CD4-positive, alpha-beta T cell (primary cell): ENCODE measurements around the gene PNMT. TPM values are rescaled to one million over a fixed set of nuclear protein-coding genes. Genes with fewer than 3 reads are reported as not detected.

Experiments
- ATAC-seq: fragments of 200-7000 bp; cut with Tn5 transposase; one replicate; pipeline ENCODE4 v1.10.0; 2022; ENCODE audit warnings: mild to moderate bottlenecking; ENCODE audit not compliant: poor library complexity
- CTCF ChIA-PET: fragments of 350-600 bp; sonication (Branson Sonifier 250); formaldehyde crosslinking; loops from one replicate; lab custom pipeline; 2021; ENCODE audit warnings: antibody characterized with exemption, inconsistent platforms; lab: Charles Lee
- POLR2A ChIA-PET: fragments of 350-600 bp; sonication (Branson Sonifier 250); formaldehyde crosslinking; loops from one replicate; lab custom pipeline; 2021; ENCODE audit warnings: antibody characterized with exemption, inconsistent platforms; lab: Charles Lee
- DNase-seq, 14 experiments: peaks; one replicate each; pipeline ENCODE4 v3.0.0-alpha.2; 2013 to 2020; ENCODE audit warnings: mixed read lengths in 2 of 14
- H3K27ac ChIP-seq, 2 donors: one replicate each; pipeline versions ENCODE4 v1.5.1 to v1.7.0; 2013; ENCODE audit warnings: low read length in 2 of 2, low read depth in 1 of 2, mild to moderate bottlenecking in 1 of 2
- H3K27me3 ChIP-seq, 2 experiments: 1 replicate in 1 of 2; 2 replicates in 1 of 2; pipeline versions ENCODE4 v1.6.1 to v1.7.0; 2013; ENCODE audit warnings: low read length in 2 of 2, control low read depth in 1 of 2, mild to moderate bottlenecking in 1 of 2, moderate library complexity in 1 of 2; ENCODE audit not compliant: insufficient read depth in 2 of 2, control insufficient read depth in 1 of 2
- H3K36me3 ChIP-seq: one replicate; pipeline ENCODE4 v1.6.1; 2013; ENCODE audit warnings: low read length, control low read depth; ENCODE audit not compliant: insufficient read depth
- H3K4me1 ChIP-seq: one replicate; pipeline ENCODE4 v1.6.1; 2013; ENCODE audit warnings: low read length, control low read depth; ENCODE audit not compliant: insufficient read depth
- H3K4me3 ChIP-seq: one replicate; pipeline ENCODE4 v1.5.1; 2013; ENCODE audit warnings: mild to moderate bottlenecking, low read length, moderate library complexity
- H3K9me3 ChIP-seq, 2 experiments: 1 replicate in 1 of 2; 2 replicates in 1 of 2; pipeline versions ENCODE4 v1.6.1 to v1.7.0; 2013; ENCODE audit warnings: low read length in 2 of 2, mild to moderate bottlenecking in 2 of 2, control low read depth in 1 of 2, moderate library complexity in 1 of 2; ENCODE audit not compliant: control insufficient read depth in 1 of 2, insufficient read depth in 1 of 2
- H3K27ac Mint-ChIP-seq: one replicate; pipeline ENCODE4 v1.8.0; 2020; ENCODE audit warnings: mixed read lengths
- H3K27me3 Mint-ChIP-seq: one replicate; pipeline ENCODE4 v1.8.0; 2021; ENCODE audit warnings: mixed read lengths
- H3K36me3 Mint-ChIP-seq: one replicate; pipeline ENCODE4 v1.8.0; 2021; ENCODE audit warnings: low read depth, mixed read lengths
- H3K4me1 Mint-ChIP-seq: one replicate; pipeline ENCODE4 v1.8.0; 2021; ENCODE audit warnings: low read depth, mixed read lengths
- H3K4me3 Mint-ChIP-seq: one replicate; pipeline ENCODE4 v1.8.0; 2020; ENCODE audit warnings: mild to moderate bottlenecking, mixed read lengths
- H3K9me3 Mint-ChIP-seq: one replicate; pipeline ENCODE4 v1.8.0; 2020; ENCODE audit warnings: mixed read lengths
- intact Hi-C, 2 experiments: fragments of 100-400 bp; cut with DNase I in 1 of 2; cut with micrococcal nuclease in 1 of 2; formaldehyde crosslinking; loops; one replicate each; pipeline versions ENCODE4 v1.15.1 to v1.9.0; 2023 to 2025; cut with DNase I, micrococcal nuclease
- total RNA-seq, 174 experiments: library from RNA in 2 of 174; stranded (reverse) in 2 of 174; gene quantifications; one replicate each; pipeline ENCODE4 v1.2.3 and lab custom pipeline; 2021 to 2026
- TF ChIP-seq, protein P1 (sequence below): fragments of 200-600 bp; IDR thresholded peaks from one replicate; pipeline ENCODE4 v1.8.0; 2022; ENCODE audit warnings: antibody characterized with exemption, mild to moderate bottlenecking

Gene PNMT
- total RNA-seq, 2 experiments from 2014 or later = 0.47 TPM; not detected in 1

DNA sequence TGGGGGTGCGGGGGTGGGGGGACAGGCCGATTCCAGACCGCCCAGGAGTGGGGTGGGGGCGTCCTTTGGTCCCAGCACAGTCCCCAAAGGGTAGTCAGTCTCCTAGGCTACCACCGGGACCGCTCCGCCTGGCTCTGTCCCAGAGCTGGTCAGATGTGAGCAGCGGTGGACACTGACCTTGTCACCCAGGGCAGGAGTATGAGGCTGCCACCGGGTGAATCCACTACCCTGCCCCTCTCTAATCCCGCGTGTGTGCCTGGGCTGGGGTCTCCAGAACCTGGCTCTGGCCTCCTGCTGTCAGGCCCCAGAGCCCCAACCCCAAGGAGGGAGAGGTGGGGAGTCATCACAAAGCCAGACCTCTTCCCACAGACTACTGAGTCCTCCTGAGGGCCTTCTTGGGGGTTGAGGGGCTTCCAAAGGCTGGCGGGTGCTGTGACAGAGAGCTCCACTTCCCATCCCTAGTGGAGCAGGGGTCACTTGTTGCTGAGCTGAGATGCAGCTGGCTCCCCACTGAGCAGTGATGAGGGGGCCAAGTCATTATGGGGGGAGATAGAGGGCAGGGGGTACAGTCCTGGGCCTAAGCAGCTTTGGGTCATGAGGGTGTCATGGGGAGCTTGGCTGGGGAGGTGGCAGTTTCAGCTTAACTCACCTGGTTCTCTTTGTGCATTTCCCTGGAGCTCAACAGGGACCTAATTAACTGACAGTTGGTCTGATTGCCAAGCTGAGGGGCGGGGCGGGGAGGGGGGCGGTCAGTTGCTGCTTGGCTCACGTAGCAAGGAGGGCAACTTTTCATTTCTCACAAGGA, 40.3 kb upstream of the PNMT start:
- H3K9me3 Mint-ChIP-seq = no peaks in the 10 kb centered on the region
- ChIA-PET POLR2A (interaction anchor here (1.1 kb wide), 1 partner anchor 9 kb away, joined by 5 read pairs; the partner anchor contains the start of gene STARD3), CTCF (interaction anchor here (0.7 kb wide), 1 partner anchor 26 kb away, joined by 3 read pairs; no protein-coding TSS in a partner anchor)
- DNase-seq (no peak), ATAC-seq (no peak)
- Histone ChIP-seq H3K27me3 (peaks cover 30 to 40% of the 10 kb centered on the region in 2 experiments), H3K4me3 (no peak overlapping the region), H3K9me3 (peaks cover 0 to 7% of the 10 kb centered on the region in 2 experiments), H3K27ac (no peak overlapping the region), H3K36me3 (no peaks in the 10 kb centered on the region), H3K4me1 (peaks cover 30% of the 10 kb centered on the region)
- peaks cover 53% of the 10 kb centered on the region for H3K27me3 Mint-ChIP-seq
- no peaks in the 10 kb centered on the region for H3K36me3 Mint-ChIP-seq
- no peak overlapping the region for H3K27ac Mint-ChIP-seq
- no peak overlapping the region for H3K4me3 Mint-ChIP-seq
- TF ChIP-seq, protein P1, sequence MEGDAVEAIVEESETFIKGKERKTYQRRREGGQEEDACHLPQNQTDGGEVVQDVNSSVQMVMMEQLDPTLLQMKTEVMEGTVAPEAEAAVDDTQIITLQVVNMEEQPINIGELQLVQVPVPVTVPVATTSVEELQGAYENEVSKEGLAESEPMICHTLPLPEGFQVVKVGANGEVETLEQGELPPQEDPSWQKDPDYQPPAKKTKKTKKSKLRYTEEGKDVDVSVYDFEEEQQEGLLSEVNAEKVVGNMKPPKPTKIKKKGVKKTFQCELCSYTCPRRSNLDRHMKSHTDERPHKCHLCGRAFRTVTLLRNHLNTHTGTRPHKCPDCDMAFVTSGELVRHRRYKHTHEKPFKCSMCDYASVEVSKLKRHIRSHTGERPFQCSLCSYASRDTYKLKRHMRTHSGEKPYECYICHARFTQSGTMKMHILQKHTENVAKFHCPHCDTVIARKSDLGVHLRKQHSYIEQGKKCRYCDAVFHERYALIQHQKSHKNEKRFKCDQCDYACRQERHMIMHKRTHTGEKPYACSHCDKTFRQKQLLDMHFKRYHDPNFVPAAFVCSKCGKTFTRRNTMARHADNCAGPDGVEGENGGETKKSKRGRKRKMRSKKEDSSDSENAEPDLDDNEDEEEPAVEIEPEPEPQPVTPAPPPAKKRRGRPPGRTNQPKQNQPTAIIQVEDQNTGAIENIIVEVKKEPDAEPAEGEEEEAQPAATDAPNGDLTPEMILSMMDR = no peak
- intact Hi-C loops = loop anchor here in 1 of 2 experiments (10.0 kb wide), 1 partner anchor 237 kb away; the partner anchor contains the start of genes IKZF3 and ZPBP2
- H3K4me1 Mint-ChIP-seq = peaks cover 28% of the 10 kb centered on the region

DNA sequence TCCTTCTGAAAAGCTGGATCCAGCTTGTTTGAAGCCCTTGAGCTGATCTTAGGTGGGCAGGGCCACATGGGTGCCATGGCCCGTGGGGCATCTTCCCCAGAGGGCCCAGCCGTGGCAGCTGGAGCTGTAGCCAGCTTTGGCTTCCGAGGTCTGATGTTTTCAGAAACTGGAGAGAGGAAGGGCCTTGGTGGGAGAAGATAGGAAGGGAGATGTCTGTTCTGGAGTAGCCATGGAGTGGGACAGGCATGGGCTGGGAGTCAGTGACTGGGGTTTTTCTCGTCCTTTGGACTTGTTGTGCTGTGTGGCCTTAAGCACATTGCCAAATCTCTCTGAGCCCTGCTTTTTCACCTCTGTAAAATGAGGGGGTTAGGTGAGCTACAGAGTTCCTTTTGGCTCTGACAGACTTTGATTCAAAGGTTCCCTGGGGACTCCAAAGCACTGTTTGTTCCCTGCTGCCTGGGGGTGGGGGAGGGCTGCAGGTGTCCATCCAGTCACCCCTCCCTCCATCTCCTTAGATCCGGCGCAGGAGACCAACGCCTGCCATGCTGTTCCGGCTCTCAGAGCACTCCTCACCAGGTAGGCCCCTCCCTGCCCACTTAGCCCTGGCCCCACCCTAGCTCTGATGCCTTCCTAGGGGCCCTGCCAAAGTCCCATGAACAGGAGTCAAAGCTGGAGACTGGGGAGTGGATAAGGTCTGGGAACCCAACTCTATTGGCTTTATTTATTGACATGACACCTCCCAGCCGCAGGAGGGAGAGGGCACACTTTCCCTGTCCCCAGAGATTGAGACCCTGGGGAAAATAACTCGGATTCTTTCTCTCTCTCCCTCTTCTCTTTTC, 39.4 kb upstream of the PNMT start:
- Mint-ChIP-seq H3K27ac (no peak overlapping the region), H3K9me3 (no peaks in the 10 kb centered on the region), H3K27me3 (peaks cover 47% of the 10 kb centered on the region), H3K36me3 (no peaks in the 10 kb centered on the region), H3K4me3 (no peak overlapping the region), H3K4me1 (peaks cover 20% of the 10 kb centered on the region)
- TF ChIP-seq, protein P1 = no peak
- ATAC-seq (no peak), DNase-seq (no peak)
- Histone ChIP-seq H3K9me3 (peaks cover 0 to 7% of the 10 kb centered on the region in 2 experiments), H3K27me3 (peaks cover 30 to 42% of the 10 kb centered on the region in 2 experiments), H3K27ac (no peak overlapping the region), H3K4me3 (no peak overlapping the region), H3K4me1 (peaks cover 21% of the 10 kb centered on the region), H3K36me3 (no peaks in the 10 kb centered on the region)
- ChIA-PET CTCF (interaction anchor here (0.7 kb wide), 1 partner anchor 25 kb away, joined by 3 read pairs; no protein-coding TSS in a partner anchor), POLR2A (interaction anchor here (0.6 to 1.1 kb wide), 2 partner anchors 9 to 177 kb away, joined by 3 to 5 read pairs; partner anchors contain the start of gene STARD3)
- intact Hi-C loops = loop anchor here in 1 of 2 experiments (10.0 kb wide), 1 partner anchor 236 kb away; the partner anchor contains the start of genes IKZF3 and ZPBP2

DNA sequence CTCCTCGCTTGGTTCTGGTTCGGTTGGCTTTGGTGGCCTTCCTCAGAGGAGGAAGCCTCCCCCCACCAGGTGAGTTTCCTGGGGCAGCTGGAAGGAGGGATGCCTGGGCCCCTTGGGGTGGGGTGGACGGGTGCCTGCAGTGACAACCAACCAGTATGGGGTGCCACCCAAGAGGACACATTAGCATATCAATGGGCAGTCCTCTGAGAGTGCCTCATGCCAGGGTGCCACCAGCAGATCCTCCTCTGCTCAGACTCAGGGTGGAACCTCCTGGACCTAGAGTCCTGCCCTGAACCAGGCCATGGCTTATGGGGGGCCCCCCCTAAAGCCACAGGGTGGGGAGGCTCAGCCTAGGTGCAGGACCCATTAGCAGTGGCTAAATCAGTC, 38.8 kb upstream of the PNMT start:
- ATAC-seq = no peak
- no peak overlapping the region for H3K27ac Mint-ChIP-seq
- H3K4me1 ChIP-seq = peaks cover 26% of the 10 kb centered on the region
- ChIA-PET POLR2A (interaction anchor here (0.6 to 1.6 kb wide), 2 partner anchors 101 to 176 kb away, joined by 3 read pairs; partner anchors contain the start of gene MIEN1), CTCF (no interaction called here)
- H3K27ac ChIP-seq = no peak overlapping the region
- no peak overlapping the region for H3K4me3 ChIP-seq
- intact Hi-C loops = loop anchor here in 1 of 2 experiments (10.0 kb wide), 1 partner anchor 235 kb away; the partner anchor contains the start of genes IKZF3 and ZPBP2
- peaks cover 23% of the 10 kb centered on the region for H3K4me1 Mint-ChIP-seq
- no peak for DNase-seq
- H3K27me3 Mint-ChIP-seq = peaks cover 47% of the 10 kb centered on the region
- H3K9me3 ChIP-seq = peaks cover 0 to 7% of the 10 kb centered on the region in 2 experiments
- H3K4me3 Mint-ChIP-seq = no peak overlapping the region
- H3K36me3 ChIP-seq = no peaks in the 10 kb centered on the region
- no peaks in the 10 kb centered on the region for H3K36me3 Mint-ChIP-seq
- H3K9me3 Mint-ChIP-seq = no peaks in the 10 kb centered on the region
- H3K27me3 ChIP-seq = peaks cover 30 to 42% of the 10 kb centered on the region in 2 experiments
- TF ChIP-seq, protein P1 = no peak
